T-helper 2 cell treated with Interferon-gamma antibody and Interleukin-4, amounts not matched to agents 100 ng/mL and 5 ng/mL, for 36 hours (primary cell): ENCODE data around the gene FAXC. TPM values are rescaled to one million over a fixed set of nuclear protein-coding genes. Genes with fewer than 3 reads are reported as not detected.

ENCODE experiments used
- intact Hi-C: fragments of 100-400 bp; cut with micrococcal nuclease; formaldehyde crosslinking; loops from one replicate; pipeline ENCODE4 v1.15.1; 2023
- total RNA-seq: library from RNA; stranded (reverse); gene quantifications from 2 replicates; pipeline ENCODE4 v1.2.3, GENCODE V29; 2022

The FAXC gene
- total RNA-seq, 1 donor from 2014 or later = 0.23 TPM

DNA sequence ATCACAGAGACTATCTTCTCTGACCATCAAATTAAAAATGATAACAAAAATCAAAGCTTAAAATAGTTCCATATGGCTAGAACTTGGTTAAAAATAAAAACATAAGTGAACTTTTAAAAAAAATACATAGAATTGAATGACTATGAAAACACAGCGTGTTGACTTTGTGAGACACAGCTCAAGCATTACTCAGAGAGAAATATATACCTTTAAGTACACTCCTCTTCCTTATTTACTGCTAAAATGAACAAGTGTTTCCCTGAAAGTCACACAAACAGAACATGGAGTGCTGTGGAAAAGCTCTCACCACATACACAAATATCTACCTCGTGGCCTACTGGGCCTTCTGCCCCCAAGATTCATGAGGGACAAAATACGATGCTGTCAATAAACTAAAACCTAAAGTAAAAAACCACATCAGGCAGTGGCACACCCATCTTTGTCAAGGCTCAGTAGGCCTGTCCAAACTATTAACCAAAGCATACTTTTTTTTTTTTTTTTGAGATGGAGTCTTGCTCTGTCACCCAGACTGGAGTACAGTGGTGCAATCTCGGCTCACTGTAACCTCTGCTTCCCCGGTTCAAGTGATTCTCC lies 7.5 kb downstream of the FAXC start:
- intact Hi-C loops = no loop called here

- intact Hi-C loops = loop anchor here (10.0 kb wide), 2 partner anchors 247 to 487 kb away; no protein-coding TSS in a partner anchor
These were observed 11.3 kb downstream of the FAXC start for GRCh38 chr6:99338188-99338587.

GRCh38 chr6:99335298-99335697 lies 14.2 kb downstream of the FAXC start:
- intact Hi-C loops = loop anchor here (2.0 to 10.0 kb wide), 3 partner anchors 60 to 490 kb away; partner anchors contain the start of gene COQ3

DNA sequence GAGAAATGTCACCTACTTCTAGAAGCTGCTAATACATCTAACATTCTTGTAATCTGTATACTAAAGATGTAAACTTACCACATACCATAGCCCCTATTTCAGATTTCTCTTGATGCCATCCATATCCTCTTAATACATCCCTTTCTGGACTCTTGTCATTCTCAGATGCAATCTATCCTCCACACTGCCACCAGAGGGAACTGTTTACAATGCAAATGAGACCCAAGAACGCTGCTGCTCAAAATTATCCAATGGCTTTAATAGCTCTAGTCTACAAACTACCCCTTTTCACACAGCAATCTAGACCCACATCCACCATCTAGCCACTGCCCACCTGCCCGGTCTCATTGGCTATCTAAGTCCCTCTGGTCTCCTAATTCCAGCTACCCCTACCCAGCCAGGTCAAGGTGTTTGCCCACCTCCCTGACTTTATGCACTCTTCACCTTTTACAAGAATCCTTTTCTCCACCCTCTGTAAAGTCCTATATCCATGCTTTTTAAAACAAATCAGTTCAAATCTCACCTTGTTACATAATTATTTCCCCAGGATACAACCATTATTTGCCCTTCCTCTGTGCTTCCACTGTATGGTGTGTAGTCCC lies 14.8 kb downstream of the FAXC start:
- intact Hi-C loops = loop anchor here (1.0 to 10.0 kb wide), 6 partner anchors 11 to 490 kb away; partner anchors contain the start of genes COQ3 and USP45

- intact Hi-C loops = loop anchor here (5.0 to 10.0 kb wide), 4 partner anchors 184 to 492 kb away; partner anchors contain the start of gene USP45
These were observed 16.4 kb downstream of the FAXC start for GRCh38 chr6:99333068-99333467.

DNA sequence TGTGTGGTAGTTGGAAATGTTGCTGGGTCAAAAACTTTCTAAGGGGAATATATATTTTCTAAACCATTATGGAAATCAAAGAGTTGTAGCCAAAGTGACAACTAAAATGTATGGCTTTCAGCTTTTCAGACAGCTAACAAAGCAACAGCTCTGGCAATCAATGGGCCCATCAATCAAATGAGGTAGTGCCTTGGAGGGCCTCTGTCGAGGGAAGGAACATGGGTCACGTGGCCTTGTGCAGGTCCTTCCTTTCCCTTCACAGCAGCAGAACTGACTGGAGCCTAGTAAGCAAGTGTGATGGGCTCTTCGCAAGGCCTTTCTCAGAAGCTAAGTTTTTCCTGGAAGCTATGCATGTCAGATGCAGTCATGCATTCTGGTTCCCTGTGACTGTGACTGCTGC lies 17.9 kb downstream of the FAXC start:
- intact Hi-C loops = loop anchor here (2.0 to 10.0 kb wide), 5 partner anchors 93 to 493 kb away; partner anchors contain the start of genes PNISR and USP45

DNA sequence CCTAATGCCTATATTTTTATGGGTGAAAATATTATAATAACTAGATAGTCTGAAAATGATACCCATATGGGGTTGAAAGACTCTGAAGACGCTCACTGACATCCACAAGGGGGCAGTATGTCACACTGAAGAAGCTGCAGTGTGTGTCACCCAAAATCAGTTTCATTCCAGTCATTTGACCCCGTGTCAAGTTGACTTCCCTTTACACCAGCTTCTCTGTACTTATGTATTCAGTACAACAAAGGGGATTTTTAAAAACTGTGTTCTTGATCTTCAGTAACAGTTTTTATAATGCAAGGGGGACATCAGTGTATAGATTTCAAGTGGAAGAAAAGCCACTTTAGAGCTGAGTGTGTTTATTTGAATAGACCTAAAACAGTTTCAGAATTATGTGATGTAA lies 19.3 kb downstream of the FAXC start:
- intact Hi-C loops = loop anchor here (2.0 to 10.0 kb wide), 5 partner anchors 95 to 495 kb away; partner anchors contain the start of genes PNISR and USP45

DNA sequence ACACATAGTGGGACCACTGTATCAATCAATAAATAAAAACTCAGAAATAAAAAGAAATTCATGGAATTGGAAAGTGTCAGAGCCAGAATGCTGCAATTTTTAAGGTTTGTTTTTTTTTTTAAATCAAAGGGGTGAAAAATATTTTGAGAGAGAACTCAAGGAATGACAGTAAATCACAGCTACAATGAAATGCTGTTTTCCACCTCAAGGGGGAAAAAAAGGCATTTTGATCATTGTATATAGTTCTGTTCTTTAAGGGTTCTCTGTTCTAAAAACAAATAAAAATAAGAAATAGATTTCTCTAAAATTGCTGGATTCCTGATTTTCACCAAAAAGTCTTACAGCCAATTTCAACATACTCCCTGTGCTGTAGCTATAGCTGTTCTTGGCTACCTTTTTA lies 24.5 kb downstream of the FAXC start:
- intact Hi-C loops = no loop called here

- intact Hi-C loops = no loop called here
These were observed 30.9 kb downstream of the FAXC start for GRCh38 chr6:99318566-99318965.

GRCh38 chr6:99312354-99312753 lies 37.1 kb downstream of the FAXC start:
- intact Hi-C loops = no loop called here

DNA sequence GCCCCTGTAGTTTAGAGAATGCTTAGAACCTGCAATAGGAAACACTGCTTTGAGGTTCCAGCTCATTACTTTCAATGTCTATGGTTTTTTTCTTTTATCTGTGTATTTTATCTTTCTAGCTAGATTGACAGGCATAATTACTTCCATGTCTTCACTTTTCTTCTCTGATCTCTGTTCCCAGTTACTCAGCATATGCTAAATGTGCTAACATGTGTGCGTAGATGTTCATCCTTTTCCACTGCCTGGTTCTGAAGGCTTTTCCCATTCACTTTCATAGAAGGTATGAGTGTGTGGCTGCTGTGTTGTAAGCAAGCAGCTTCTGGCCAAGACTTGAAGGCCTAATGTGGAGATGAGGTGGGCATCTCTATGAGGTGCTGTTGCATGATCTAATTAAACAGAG lies 38.9 kb downstream of the FAXC start:
- intact Hi-C loops = no loop called here

- intact Hi-C loops = no loop called here
These were observed 39.9 kb downstream of the FAXC start for GRCh38 chr6:99309557-99309956.

- intact Hi-C loops = no loop called here
These were observed 40.7 kb downstream of the FAXC start for GRCh38 chr6:99308788-99309187.

DNA sequence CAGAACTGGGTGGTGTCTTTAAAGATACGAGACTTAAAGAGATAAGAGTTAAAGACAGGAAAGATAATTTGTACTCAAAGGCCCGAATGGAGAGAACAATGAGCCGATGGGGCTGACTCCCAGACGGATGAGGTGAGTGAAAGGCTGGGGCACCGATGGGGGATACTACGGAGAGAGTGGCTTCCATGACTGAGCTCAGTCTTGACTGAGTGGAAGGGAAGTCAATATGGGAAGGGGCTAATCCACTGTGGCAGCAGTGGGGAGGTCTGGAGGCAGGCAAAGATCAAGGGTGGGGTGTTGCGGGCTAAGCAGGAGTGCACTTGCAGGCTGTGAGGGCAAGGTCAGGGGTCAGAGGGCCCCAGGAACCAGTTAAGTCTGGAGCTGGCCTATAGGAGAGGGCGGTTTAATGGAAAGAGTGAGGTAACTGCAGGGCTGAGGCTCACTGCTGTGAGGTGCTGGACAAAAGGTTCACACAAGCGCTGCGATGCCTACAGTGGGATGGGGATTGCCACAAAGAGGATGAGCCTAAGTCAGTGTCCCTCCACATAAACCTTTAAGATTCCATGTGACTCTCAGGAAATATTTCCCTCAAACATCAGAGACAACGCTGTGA lies 42.1 kb downstream of the FAXC start:
- intact Hi-C loops = no loop called here

GRCh38 chr6:99306341-99306740 lies 43.1 kb downstream of the FAXC start:
- intact Hi-C loops = no loop called here

- intact Hi-C loops = no loop called here
These were observed 44.4 kb downstream of the FAXC start for GRCh38 chr6:99305021-99305554.

- intact Hi-C loops = no loop called here
These were observed 52.1 kb downstream of the FAXC start for GRCh38 chr6:99297415-99297814.

DNA sequence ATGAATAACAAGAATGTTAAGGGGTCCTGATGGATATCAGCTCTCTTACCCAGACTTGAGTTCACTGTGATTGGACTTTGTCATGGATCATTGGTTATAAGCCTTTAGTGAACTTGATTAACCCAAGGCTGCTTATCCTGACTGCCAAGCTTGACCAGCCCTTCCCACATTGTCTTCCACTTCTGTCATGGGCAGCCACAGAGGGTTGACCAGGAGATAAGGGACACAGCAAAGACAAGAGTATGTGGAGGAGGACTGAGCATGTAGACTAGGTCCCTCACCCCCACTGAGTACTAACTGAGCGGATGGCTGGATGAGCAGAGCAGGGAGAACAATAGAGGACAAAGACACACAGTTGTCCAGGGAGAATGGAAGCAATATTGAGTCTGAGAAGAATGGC lies 52.5 kb downstream of the FAXC start:
- intact Hi-C loops = no loop called here

DNA sequence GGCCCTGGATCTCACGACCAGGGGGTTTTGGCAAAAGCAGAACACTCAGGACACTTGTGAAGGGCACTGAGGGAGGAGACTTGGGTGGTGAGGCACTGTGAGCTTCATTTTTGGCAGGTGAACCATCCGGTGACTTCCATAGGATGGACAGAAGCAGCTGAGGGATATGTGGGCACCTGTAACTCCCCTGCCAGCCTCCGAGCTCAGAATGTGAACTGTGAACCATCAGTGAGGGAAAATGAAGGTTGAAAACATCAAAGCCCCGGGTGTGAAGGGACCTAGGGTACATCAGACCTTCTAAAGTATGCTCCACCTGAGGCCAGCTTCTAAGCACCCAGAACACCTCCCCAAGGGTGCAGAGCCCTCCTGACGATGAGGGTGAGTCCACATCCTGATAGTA lies 53.2 kb downstream of the FAXC start:
- intact Hi-C loops = no loop called here

GRCh38 chr6:99295276-99295675 lies 54.2 kb downstream of the FAXC start:
- intact Hi-C loops = no loop called here

DNA sequence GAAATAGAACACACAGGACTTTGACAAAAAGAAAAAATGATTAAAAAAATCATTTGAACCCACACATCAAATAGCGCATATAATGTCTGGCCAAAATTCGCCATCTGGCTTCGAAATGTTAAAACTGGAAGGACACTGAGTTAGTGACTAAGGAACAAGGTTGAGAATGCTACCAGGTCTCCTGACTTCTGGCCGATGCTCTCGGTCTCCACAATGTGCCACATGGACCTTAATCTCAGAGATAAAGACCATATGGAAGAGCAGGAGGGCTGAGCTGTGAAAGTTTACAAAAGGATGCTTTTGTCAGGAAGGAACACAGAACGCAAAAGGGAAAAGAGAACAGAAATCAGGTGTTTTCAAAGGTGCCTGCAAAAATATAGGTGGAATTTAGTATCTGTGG lies 54.7 kb downstream of the FAXC start:
- intact Hi-C loops = no loop called here

DNA sequence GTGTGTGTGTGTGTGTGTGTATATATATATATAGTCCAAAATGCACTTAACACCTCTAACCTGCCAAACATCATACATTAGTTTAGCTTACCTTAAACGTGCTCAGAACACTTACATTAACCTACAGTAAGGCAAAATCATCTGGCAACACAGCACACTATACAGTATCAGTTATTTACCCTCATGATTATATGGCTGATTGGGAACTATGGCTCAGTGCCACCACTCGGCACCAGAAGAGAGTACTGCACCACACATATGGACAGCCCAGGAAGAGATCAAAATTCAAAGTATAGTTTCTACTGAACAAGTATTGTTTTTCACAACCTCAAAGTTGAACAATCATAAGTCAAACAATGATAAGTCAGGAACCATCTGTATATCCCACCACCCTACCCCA lies 59.8 kb downstream of the FAXC start:
- intact Hi-C loops = no loop called here
